Measurements from ENCODE around the gene ISLR. TPM values are rescaled to one million over a fixed set of nuclear protein-coding genes. Genes with fewer than 3 reads are reported as not detected.

Gene ISLR
- polyA plus RNA-seq, 1 donor (not counting 4 experiments of a cell fraction or from before 2014, with no cell fraction given), result not detected

DNA sequence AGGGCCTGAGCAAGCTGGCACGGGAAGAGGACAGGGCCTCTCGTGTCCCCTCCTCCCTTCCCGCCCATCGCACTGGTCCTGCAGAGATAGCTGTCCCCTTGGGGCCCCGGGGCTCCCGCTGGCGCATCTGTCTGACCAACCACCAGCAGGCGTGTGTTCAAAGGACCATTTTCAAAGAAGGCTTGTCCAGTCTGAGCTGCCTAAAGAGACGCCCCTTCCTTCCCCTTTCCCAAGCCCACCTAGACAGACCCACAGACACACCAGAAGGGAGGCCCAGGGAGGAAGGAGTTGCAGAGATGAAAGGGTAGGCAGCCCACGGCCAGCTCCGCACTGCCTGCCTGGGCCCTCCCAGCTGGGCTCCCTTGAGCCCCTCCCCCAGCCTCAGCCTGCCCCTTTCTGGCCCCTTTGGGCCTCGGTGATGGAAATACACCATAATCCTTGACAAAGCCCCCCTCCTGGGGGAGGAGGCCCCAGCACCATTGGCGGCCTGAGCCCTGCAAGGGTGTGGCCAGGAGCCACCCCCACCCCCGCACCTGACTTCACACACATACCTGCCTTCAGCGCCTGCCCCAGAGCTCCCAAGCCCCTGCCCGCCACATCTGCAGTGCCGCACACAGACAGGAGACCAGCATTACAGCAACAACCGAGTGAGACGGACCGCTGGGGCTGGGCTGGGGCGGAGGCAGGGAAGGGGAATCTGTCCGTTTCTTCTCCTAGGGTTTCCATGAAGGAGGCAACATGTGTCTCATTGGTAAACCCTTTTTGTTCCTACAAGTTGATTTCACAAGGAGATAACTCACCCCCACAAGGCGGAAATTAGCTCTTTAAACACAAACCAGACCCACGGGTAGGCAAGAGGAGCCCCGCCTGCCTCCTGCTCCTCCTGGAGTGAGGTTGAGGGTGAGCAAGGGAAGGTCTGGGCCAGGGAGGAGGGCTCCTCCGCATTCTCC, 29.2 kb downstream of the ISLR start, which contains the start of gene STRA6:
Gene STRA6 (minus strand): TSS at position 336 of the 950 bp plus-strand sequence. CDS start 520 bp downstream, outside the sequence.
- Histone ChIP-seq H3K27me3 (ENCODE audit: control insufficient read depth, extremely low read depth, insufficient read depth, low read length) (peaks cover 15% of the 10 kb centered on the region), H4K20me1 (ENCODE audit: control insufficient read depth, extremely low read depth, insufficient read depth, low read length) (no peaks in the 10 kb centered on the region), H3K9me1 (ENCODE audit: control insufficient read depth, extremely low read depth, insufficient read depth, low read length) (peaks cover 2% of the 10 kb centered on the region), H3K9me3 (ENCODE audit: control insufficient read depth, low read depth, low read length) (no peaks in the 10 kb centered on the region), H3K27ac (ENCODE audit: control insufficient read depth, insufficient read depth, low read length) (no peak within 1 kb of the TSS), H3K9ac (ENCODE audit: control insufficient read depth, extremely low read depth, insufficient read depth, low read length) (no peak within 1 kb of the TSS), H3K4me1 (ENCODE audit: control insufficient read depth, extremely low read depth, insufficient read depth, low read length) (peaks cover 35% of the 10 kb centered on the region), H3K4me3 (ENCODE audit: control insufficient read depth in 2 of 3, extremely low read depth in 1 of 3, insufficient read depth in 2 of 3, low read depth in 1 of 3, low read length in 3 of 3) (no peak within 1 kb of the TSS), H3K36me3 (ENCODE audit: control insufficient read depth in 2 of 2, extremely low read depth in 1 of 2, insufficient read depth in 2 of 2, low read length in 2 of 2) (no peaks in the 10 kb centered on the region), H3K79me2 (ENCODE audit: control insufficient read depth, insufficient read depth, low read length) (no peaks in the 10 kb centered on the region), H2AFZ (ENCODE audit: control insufficient read depth, low read length) (no peak within 1 kb of the TSS), H3K4me2 (ENCODE audit: control insufficient read depth, extremely low read depth, insufficient read depth, low read depth, low read length) (peak within 1 kb of the TSS; percentile 35)
- no peak for TF ChIP-seq EZH2 (IDR thresholded peaks at IDR 0.05; ENCODE audit: low read length)
- TF ChIP-seq, protein P1, sequence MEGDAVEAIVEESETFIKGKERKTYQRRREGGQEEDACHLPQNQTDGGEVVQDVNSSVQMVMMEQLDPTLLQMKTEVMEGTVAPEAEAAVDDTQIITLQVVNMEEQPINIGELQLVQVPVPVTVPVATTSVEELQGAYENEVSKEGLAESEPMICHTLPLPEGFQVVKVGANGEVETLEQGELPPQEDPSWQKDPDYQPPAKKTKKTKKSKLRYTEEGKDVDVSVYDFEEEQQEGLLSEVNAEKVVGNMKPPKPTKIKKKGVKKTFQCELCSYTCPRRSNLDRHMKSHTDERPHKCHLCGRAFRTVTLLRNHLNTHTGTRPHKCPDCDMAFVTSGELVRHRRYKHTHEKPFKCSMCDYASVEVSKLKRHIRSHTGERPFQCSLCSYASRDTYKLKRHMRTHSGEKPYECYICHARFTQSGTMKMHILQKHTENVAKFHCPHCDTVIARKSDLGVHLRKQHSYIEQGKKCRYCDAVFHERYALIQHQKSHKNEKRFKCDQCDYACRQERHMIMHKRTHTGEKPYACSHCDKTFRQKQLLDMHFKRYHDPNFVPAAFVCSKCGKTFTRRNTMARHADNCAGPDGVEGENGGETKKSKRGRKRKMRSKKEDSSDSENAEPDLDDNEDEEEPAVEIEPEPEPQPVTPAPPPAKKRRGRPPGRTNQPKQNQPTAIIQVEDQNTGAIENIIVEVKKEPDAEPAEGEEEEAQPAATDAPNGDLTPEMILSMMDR (optimal IDR thresholded peaks at IDR 0.05 in 1 of 3, IDR thresholded peaks at IDR 0.05 in 1 of 3, conservative IDR thresholded peaks at IDR 0.05 in 1 of 3; ENCODE audit: extremely low read depth in 1 of 3, insufficient read depth in 2 of 3, low read length in 3 of 3), result peak in 2 of 3 experiments; percentile 18 to 26
- DNase-seq (ENCODE audit: low read depth, low spot score) (no peak), FAIRE-seq (peak; percentile 44)
- dilution Hi-C loops (cut with MboI; ENCODE audit: extremely low pct_ligation_motif_present, low sequenced_read_pairs), result no loop called here

DNA sequence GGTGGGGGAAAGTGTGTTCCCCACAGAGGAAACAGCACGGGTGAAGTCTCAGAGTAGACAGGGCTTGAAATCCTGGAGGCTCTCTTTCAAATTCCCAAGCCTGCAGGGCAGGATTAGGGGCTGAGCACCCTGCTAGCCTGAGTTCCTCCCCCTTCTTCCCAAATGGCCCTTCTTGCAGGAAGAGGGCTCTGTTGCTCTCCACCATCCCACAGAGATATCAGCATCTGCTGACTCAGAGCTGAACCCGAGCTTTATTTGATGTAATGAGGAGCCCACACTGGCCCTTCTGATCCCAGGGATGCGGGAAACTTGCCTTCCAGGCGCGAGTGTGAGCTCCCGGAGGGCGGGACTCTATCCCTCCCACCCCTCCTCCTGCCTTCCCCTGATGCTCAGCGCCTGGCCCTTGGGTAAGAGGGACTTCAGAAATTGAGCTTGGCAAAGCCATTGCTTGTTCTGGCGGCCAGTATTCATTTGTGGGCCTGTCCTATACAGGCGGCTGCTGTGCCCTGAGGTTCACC, 30.5 kb downstream of the ISLR start:
- no peak for DNase-seq (ENCODE audit: low read depth, low spot score)

More for the DNA sequence above, 30.5 kb downstream of the ISLR start:
- Histone ChIP-seq H2AFZ (ENCODE audit: control insufficient read depth, low read length) (no peak overlapping the region), H3K9ac (ENCODE audit: control insufficient read depth, extremely low read depth, insufficient read depth, low read length) (no peak overlapping the region), H3K4me1 (ENCODE audit: control insufficient read depth, extremely low read depth, insufficient read depth, low read length) (peaks cover 35% of the 10 kb centered on the region), H3K9me1 (ENCODE audit: control insufficient read depth, extremely low read depth, insufficient read depth, low read length) (peaks cover 2% of the 10 kb centered on the region), H3K36me3 (ENCODE audit: control insufficient read depth in 2 of 2, extremely low read depth in 1 of 2, insufficient read depth in 2 of 2, low read length in 2 of 2) (no peaks in the 10 kb centered on the region), H4K20me1 (ENCODE audit: control insufficient read depth, extremely low read depth, insufficient read depth, low read length) (no peaks in the 10 kb centered on the region), H3K4me3 (ENCODE audit: control insufficient read depth in 2 of 3, extremely low read depth in 1 of 3, insufficient read depth in 2 of 3, low read depth in 1 of 3, low read length in 3 of 3) (no peak overlapping the region), H3K79me2 (ENCODE audit: control insufficient read depth, insufficient read depth, low read length) (no peaks in the 10 kb centered on the region), H3K27ac (ENCODE audit: control insufficient read depth, insufficient read depth, low read length) (no peak overlapping the region), H3K27me3 (ENCODE audit: control insufficient read depth, extremely low read depth, insufficient read depth, low read length) (peaks cover 27% of the 10 kb centered on the region), H3K4me2 (ENCODE audit: control insufficient read depth, extremely low read depth, insufficient read depth, low read depth, low read length) (no peak overlapping the region), H3K9me3 (ENCODE audit: control insufficient read depth, low read depth, low read length) (no peaks in the 10 kb centered on the region)
- no peak for FAIRE-seq
- TF ChIP-seq EZH2 (IDR thresholded peaks at IDR 0.05; ENCODE audit: low read length), result no peak
- TF ChIP-seq, protein P1 (optimal IDR thresholded peaks at IDR 0.05 in 1 of 3, IDR thresholded peaks at IDR 0.05 in 1 of 3, conservative IDR thresholded peaks at IDR 0.05 in 1 of 3; ENCODE audit: extremely low read depth in 1 of 3, insufficient read depth in 2 of 3, low read length in 3 of 3), result no peak
- dilution Hi-C loops (cut with MboI; ENCODE audit: extremely low pct_ligation_motif_present, low sequenced_read_pairs), result no loop called here

Data from keratinocyte (primary cell).